Bladder microvascular endothelial cell (primary cell): Measurements from ENCODE around the gene HIRIP3. TPM values are rescaled to one million over a fixed set of nuclear protein-coding genes. Genes with fewer than 3 reads are reported as not detected.

Experiments
- total RNA-seq: library from RNA; depleted of rRNA; stranded (reverse); fragments of >200 nt; gene quantifications from 2 replicates; pipeline ENCODE4 v1.2.3, GENCODE V29; 2014

The HIRIP3 gene
- 6.6 and 8.2 TPM in 2 replicates for total RNA-seq

GRCh38 chr16:29995324-29995910, at the start of gene HIRIP3:
Gene HIRIP3, minus strand, starts transcription at chr16:29995617. Its CDS starts 12 bp downstream, at chr16:29995605.

GRCh38 chr16:30030841-30031413, 35.5 kb upstream of the HIRIP3 start, which contains the start of gene TLCD3B:
Gene TLCD3B, minus strand, starts transcription at chr16:30031271. Its CDS starts 744 bp downstream, at chr16:30030527.

GRCh38 chr16:30022887-30023286, 27.5 kb upstream of the HIRIP3 start, which contains the start of gene C16orf92:
Gene C16orf92, plus strand, starts transcription at chr16:30023198. Its CDS starts 143 bp downstream, at chr16:30023341.

GRCh38 chr16:30010844-30011713, 15.7 kb upstream of the HIRIP3 start, which contains the start of gene DOC2A:
Gene DOC2A, minus strand, starts transcription at chr16:30011027. Its CDS starts 805 bp downstream, at chr16:30010222.

GRCh38 chr16:29995911-29996765, 721 bp upstream of the HIRIP3 start, which contains the start of gene INO80E:
Gene INO80E, plus strand, starts transcription at chr16:29996241. Its CDS starts 70 bp downstream, at chr16:29996311.

GRCh38 chr16:29973384-29974246, 21.8 kb downstream of the HIRIP3 start, which contains the start of gene TAOK2:
Gene TAOK2, plus strand, starts transcription at chr16:29973868. Its CDS starts 3,905 bp downstream, at chr16:29977773.

GRCh38 chr16:29961479-29962343, 33.7 kb downstream of the HIRIP3 start, which contains the start of gene TMEM219:
Gene TMEM219, plus strand, starts transcription at chr16:29962079. Its CDS starts 1,065 bp downstream, at chr16:29963144.

Other genes with a start within 250 kb of the HIRIP3 start
- gene C16orf54, start 249.6 kb downstream of the HIRIP3 start, total RNA-seq, result not detected in 2 replicates
- gene ZG16, start 217.4 kb downstream of the HIRIP3 start, total RNA-seq, result not detected in 2 replicates
- 38.6 and 60.5 TPM in 2 replicates for gene KIF22, start 204.9 kb downstream of the HIRIP3 start, total RNA-seq
- gene MAZ, start 189.1 kb downstream of the HIRIP3 start, total RNA-seq, result 171 and 211 TPM in 2 replicates
- gene PRRT2, start 183.4 kb downstream of the HIRIP3 start, total RNA-seq, result 0.25 TPM in 1 of 2 replicates, not detected in the other
- 15.1 and 15.4 TPM in 2 replicates for gene PAGR1, start 179.5 kb downstream of the HIRIP3 start, total RNA-seq
- 223 and 253 TPM in 2 replicates for gene MVP, start 175.2 kb downstream of the HIRIP3 start, total RNA-seq
- gene CDIPT, start 132.4 kb downstream of the HIRIP3 start, total RNA-seq, result 63.0 and 90.8 TPM in 2 replicates
- 0.65 and 5.9 TPM in 2 replicates for gene SEZ6L2, start 96.1 kb downstream of the HIRIP3 start, total RNA-seq
- gene ASPHD1, start 95.1 kb downstream of the HIRIP3 start, total RNA-seq, result 0.32 and 0.63 TPM in 2 replicates
- gene KCTD13, start 69.4 kb downstream of the HIRIP3 start, total RNA-seq, result 2.9 and 7.9 TPM in 2 replicates
- 52.2 and 80.0 TPM in 2 replicates for gene TMEM219, start 33.5 kb downstream of the HIRIP3 start, total RNA-seq
- gene TAOK2, start 21.7 kb downstream of the HIRIP3 start, total RNA-seq, result 98.1 and 119 TPM in 2 replicates
- gene INO80E, start 624 bp upstream of the HIRIP3 start, total RNA-seq, result 13.9 and 20.0 TPM in 2 replicates
- gene DOC2A, start 15.4 kb upstream of the HIRIP3 start, total RNA-seq, result 0.32 and 0.63 TPM in 2 replicates
- gene C16orf92, start 27.6 kb upstream of the HIRIP3 start, total RNA-seq, result not detected in 2 replicates
- gene TLCD3B, start 35.7 kb upstream of the HIRIP3 start, total RNA-seq, result 0.16 TPM in 1 of 2 replicates, not detected in the other
- 249 and 321 TPM in 2 replicates for gene ALDOA, start 70.1 kb upstream of the HIRIP3 start, total RNA-seq
- gene PPP4C, start 80.4 kb upstream of the HIRIP3 start, total RNA-seq, result 205 and 215 TPM in 2 replicates
- gene TBX6, start 96.3 kb upstream of the HIRIP3 start, total RNA-seq, result 0.16 and 0.19 TPM in 2 replicates
- gene YPEL3, start 100.6 kb upstream of the HIRIP3 start, total RNA-seq, result 13.6 and 18.4 TPM in 2 replicates
- gene GDPD3, start 117.9 kb upstream of the HIRIP3 start, total RNA-seq, result 0.49 and 2.5 TPM in 2 replicates
- gene MAPK3, start 127.6 kb upstream of the HIRIP3 start, total RNA-seq, result 27.4 and 39.0 TPM in 2 replicates
- gene CORO1A, start 188.0 kb upstream of the HIRIP3 start, total RNA-seq, result 3.1 and 3.2 TPM in 2 replicates
- gene BOLA2B, start 198.0 kb upstream of the HIRIP3 start, total RNA-seq, result 28.4 and 30.9 TPM in 2 replicates
- 41.9 and 45.5 TPM in 2 replicates for gene SLX1A, start 198.3 kb upstream of the HIRIP3 start, total RNA-seq
- gene SULT1A3, start 203.6 kb upstream of the HIRIP3 start, total RNA-seq, result 2.3 and 4.7 TPM in 2 replicates